Activated T-cell treated with anti-CD3 and anti-CD28 coated beads for 4 hours (primary cell): ENCODE results near the gene YPEL1.
"Not testable (repeated sequence)": the region's sequence is repeated elsewhere in the genome, so short reads cannot be mapped to it uniquely, and the experiment has no call there.

Source experiments
- DNase-seq: peaks from one replicate; pipeline ENCODE4 v3.0.0-alpha.2; 2020

The YPEL1 gene

GRCh38 chr22:21697880-21698279, 37.7 kb downstream of the YPEL1 start:
- no peak for DNase-seq

GRCh38 chr22:21697021-21697771, 38.4 kb downstream of the YPEL1 start:
- DNase-seq = no peak

GRCh38 chr22:21696115-21696514, 39.5 kb downstream of the YPEL1 start:
- no peak for DNase-seq

GRCh38 chr22:21695430-21696085, 40.0 kb downstream of the YPEL1 start:
- no peak for DNase-seq

- no peak for DNase-seq
Measured at GRCh38 chr22:21694795-21695429, 40.7 kb downstream of the YPEL1 start.

- no peak for DNase-seq
Measured at GRCh38 chr22:21694394-21694793, 41.2 kb downstream of the YPEL1 start.

GRCh38 chr22:21693999-21694341, 41.6 kb downstream of the YPEL1 start:
- DNase-seq = no peak

GRCh38 chr22:21693333-21693998, 42.1 kb downstream of the YPEL1 start:
- no peak for DNase-seq

- not testable (repeated sequence) for DNase-seq
Measured at GRCh38 chr22:21692856-21693255, 42.7 kb downstream of the YPEL1 start.

GRCh38 chr22:21691816-21692215, 43.8 kb downstream of the YPEL1 start:
- DNase-seq = no peak

- DNase-seq = no peak
Measured at GRCh38 chr22:21690401-21690801, 45.2 kb downstream of the YPEL1 start.

GRCh38 chr22:21688706-21689381, 46.8 kb downstream of the YPEL1 start:
- DNase-seq = no peak

- no peak for DNase-seq
Measured at GRCh38 chr22:21688341-21688705, 47.3 kb downstream of the YPEL1 start.

- no peak for DNase-seq
Measured at GRCh38 chr22:21687685-21688259, 47.8 kb downstream of the YPEL1 start.

- no peak for DNase-seq
Measured at GRCh38 chr22:21686634-21687393, 48.8 kb downstream of the YPEL1 start.

- DNase-seq = no peak
Measured at GRCh38 chr22:21686193-21686608, 49.4 kb downstream of the YPEL1 start.

GRCh38 chr22:21685164-21685513, 50.5 kb downstream of the YPEL1 start:
- DNase-seq = no peak

- DNase-seq = no peak
Measured at GRCh38 chr22:21684492-21685163, 51.0 kb downstream of the YPEL1 start.

GRCh38 chr22:21683401-21683811, 52.2 kb downstream of the YPEL1 start:
- DNase-seq = no peak

- DNase-seq = no peak
Measured at GRCh38 chr22:21682385-21683175, 53.0 kb downstream of the YPEL1 start.
